GM12878 (cell line): ENCODE data around the gene PPIE. TPM values are rescaled to one million over a fixed set of nuclear protein-coding genes. Genes with fewer than 3 reads are reported as not detected.

Experiments
- ATAC-seq: fragments of 200-7000 bp; cut with Tn5 transposase; 3 replicates; pipeline ENCODE4 v1.9.1; 2020; ENCODE audit warnings: mild to moderate bottlenecking, moderate library complexity
- BruUV-seq: library from RNA; stranded (reverse); fragments of 400-500 nt; replicated peaks from 2 replicates; lab custom pipeline; 2021; lab: Mats Ljungman, UMichigan
- CTCF ChIA-PET: fragments of 300-600 bp; sonication (Branson Sonifier 250); formaldehyde crosslinking; extraction: SDS; loops from one replicate; lab custom pipeline; 2021; ENCODE audit warnings: inconsistent platforms; lab: Yijun Ruan, JAX
- POLR2A ChIA-PET: fragments of 350-600 bp; formaldehyde crosslinking; extraction: SDS; loops from one replicate; lab custom pipeline; 2021; ENCODE audit warnings: inconsistent platforms; lab: Charles Lee
- RAD21 ChIA-PET: fragments of 300-600 bp; sonication (Branson Sonifier 250); formaldehyde crosslinking; loops from one replicate; lab custom pipeline; 2023; ENCODE audit warnings: antibody characterized with exemption; ENCODE audit not compliant: unreplicated experiment; lab: Charles Lee
- SMC1A ChIA-PET: fragments of 300-600 bp; sonication (Branson Sonifier 250); formaldehyde crosslinking; loops from one replicate; lab custom pipeline; 2023; ENCODE audit not compliant: unreplicated experiment, uncharacterized antibody; lab: Charles Lee
- DNase-seq: peaks from one replicate; pipeline ENCODE4 v3.0.0-alpha.2; 2011; ENCODE audit warnings: low read depth, low spot score
- FAIRE-seq: peaks from 3 replicates; lab custom pipeline; 2011; peaks lifted over from hg19 to GRCh38; lab: Jason Lieb, UNC
- H2AFZ ChIP-seq: 2 replicates; pipeline ENCODE4 v1.6.0; 2011; ENCODE audit warnings: low read depth, low read length, control low read depth; ENCODE audit not compliant: control insufficient read depth
- H3K27ac ChIP-seq: 2 replicates; pipeline ENCODE4 v1.5.1; 2011; ENCODE audit warnings: control low read depth; ENCODE audit not compliant: control insufficient read depth, insufficient read depth
- H3K27me3 ChIP-seq, 2 experiments: replicated peaks in 1 of 2; 2 replicates each; pipeline versions ENCODE4 v1.6.0 to v1.6.1; 2011; ENCODE audit warnings: low read length in 1 of 2; ENCODE audit not compliant: control insufficient read depth in 2 of 2, insufficient read depth in 2 of 2
- H3K36me3 ChIP-seq, 2 experiments: 2 replicates each; pipeline ENCODE4 v1.5.1; 2011; ENCODE audit warnings: low read length in 1 of 2; ENCODE audit not compliant: control insufficient read depth in 2 of 2, insufficient read depth in 2 of 2
- H3K4me1 ChIP-seq: 2 replicates; pipeline ENCODE4 v1.6.1; 2011; ENCODE audit warnings: mild to moderate bottlenecking, low read length, moderate library complexity, mixed read lengths; ENCODE audit not compliant: control insufficient read depth, insufficient read depth
- H3K4me2 ChIP-seq: 2 replicates; pipeline ENCODE4 v1.6.0; 2011; ENCODE audit warnings: control low read depth; ENCODE audit not compliant: control insufficient read depth, insufficient read depth
- H3K4me3 ChIP-seq: fragments of 200-600 bp; sonication (generic); 2 replicates; pipeline ENCODE4 v1.5.1; 2016
- H3K79me2 ChIP-seq: 2 replicates; pipeline ENCODE4 v1.6.0; 2011; ENCODE audit warnings: low read length; ENCODE audit not compliant: control insufficient read depth, insufficient read depth
- H3K9ac ChIP-seq: 2 replicates; pipeline ENCODE4 v1.8.0; 2011; ENCODE audit warnings: low read length, control low read depth, mixed read lengths; ENCODE audit not compliant: control insufficient read depth, insufficient read depth
- H3K9me3 ChIP-seq: replicated peaks from 3 replicates; pipeline ENCODE4 v1.5.1; 2011; ENCODE audit warnings: mild to moderate bottlenecking, low read length; ENCODE audit not compliant: control insufficient read depth, insufficient read depth
- H4K20me1 ChIP-seq: 2 replicates; pipeline ENCODE4 v1.6.0; 2011; ENCODE audit not compliant: control insufficient read depth, insufficient read depth
- ASH2L ChIP-seq: fragments of 300-600, 200-600 bp; sonication (generic); IDR thresholded peaks from 2 replicates; pipeline ENCODE4 v1.6.1; 2017; ENCODE audit warnings: low read depth, mild to moderate bottlenecking, borderline replicate concordance
- ATF7 ChIP-seq: fragments of 450-650 bp; IDR thresholded peaks from 2 replicates; pipeline ENCODE4 v1.6.1; 2016; ENCODE audit warnings: low read depth, mild to moderate bottlenecking
- BMI1 ChIP-seq: fragments of 450-650 bp; IDR thresholded peaks from 2 replicates; pipeline ENCODE4 v1.6.1; 2016; ENCODE audit warnings: mild to moderate bottlenecking, moderate library complexity, borderline replicate concordance
- KLF5 ChIP-seq: fragments of 450-650 bp; IDR thresholded peaks from 2 replicates; pipeline ENCODE4 v1.6.1; 2014; ENCODE audit warnings: mild to moderate bottlenecking; ENCODE audit not compliant: partially characterized antibody
- MEF2B ChIP-seq: fragments of 450-650 bp; IDR thresholded peaks from 2 replicates; pipeline ENCODE4 v1.6.1; 2018; ENCODE audit warnings: mild to moderate bottlenecking, moderate library complexity; ENCODE audit not compliant: partially characterized antibody, poor library complexity, severe bottlenecking
- MTA3 ChIP-seq: IDR thresholded peaks from 2 replicates; pipeline ENCODE4 v1.6.1; 2012; ENCODE audit warnings: low read length, inconsistent platforms, borderline replicate concordance
- MXI1 ChIP-seq: fragments of 150-350 bp; IDR thresholded peaks from 2 replicates; pipeline ENCODE4 v1.6.1; 2011; ENCODE audit warnings: low read depth, mild to moderate bottlenecking, inconsistent platforms, low read length, improper control_type of control experiment
- RELB ChIP-seq: fragments of 450-650 bp; IDR thresholded peaks from 2 replicates; pipeline ENCODE4 v1.6.1; 2017; ENCODE audit warnings: low read depth, mild to moderate bottlenecking, moderate library complexity
- SIX5 ChIP-seq: IDR thresholded peaks from 2 replicates; pipeline ENCODE4 v1.6.1; 2011; ENCODE audit warnings: mild to moderate bottlenecking, low read depth, low read length, moderate library complexity; ENCODE audit not compliant: severe bottlenecking
- WGBS: methylation state at CpG from one replicate; pipeline ENCODE4 v1.1.6; 2016; ENCODE audit warnings: low lambda C conversion rate; ENCODE audit not compliant: insufficient replicate concordance, insufficient coverage; ENCODE audit errors: missing lambda C conversion rate; 5-methylcytosine and 5-hydroxymethylcytosine counted together
- in situ Hi-C: fragments of 300-500 bp; cut with MboI; formaldehyde crosslinking; loops from 9 replicates; pipeline ENCODE4 v1.14.3; 2018; ENCODE audit warnings: mixed read lengths
- intact Hi-C: fragments of 100-400 bp; cut with micrococcal nuclease; formaldehyde crosslinking; loops from one replicate; pipeline ENCODE4 v1.14.2; 2022; ENCODE audit not compliant: unreplicated experiment
- polyA plus RNA-seq, 11 experiments: library from polyadenylated mRNA; depleted of rRNA in 4 of 11; unstranded in 6 of 11; stranded (reverse) in 5 of 11; fragments of >200 nt; fragmentation: Nextera tagmentation in 4 of 11; fragmentation: Illumina TruSeq in 1 of 11; extraction: Ambion mirVana in 4 of 11; extraction: Trizol in 1 of 11; gene quantifications; 1 replicate in 1 of 11; 2 replicates in 10 of 11; pipeline versions ENCODE4 v1.2.1 to v1.2.3, GENCODE V29; 2011 to 2016; ENCODE audit warnings: inconsistent platforms in 2 of 11, missing spikeins in 2 of 11, low read depth in 1 of 11
- total RNA-seq, 4 experiments: library from RNA; depleted of rRNA in 3 of 4; stranded (reverse); fragments of >200 nt in 3 of 4; fragmentation: Illumina TruSeq in 1 of 4; extraction: Trizol in 1 of 4; gene quantifications; 2 replicates each; pipeline versions ENCODE4 v1.2.1 to v1.2.3, GENCODE V29; 2013 to 2021
- TF ChIP-seq, protein P1 (sequence below): IDR thresholded peaks from 2 replicates; pipeline ENCODE4 v1.6.1; 2012; ENCODE audit warnings: low read length, inconsistent platforms
- TF ChIP-seq, protein P2 (sequence below): fragments of 450-650 bp; IDR thresholded peaks from 2 replicates; pipeline ENCODE4 v1.6.1; 2017; ENCODE audit warnings: mild to moderate bottlenecking, low read depth, inconsistent platforms; ENCODE audit not compliant: poor library complexity, severe bottlenecking
- TF ChIP-seq, protein P3 (sequence below): fragments of 450-650 bp; IDR thresholded peaks from 2 replicates; pipeline ENCODE4 v1.6.1; 2017; ENCODE audit warnings: antibody characterized with exemption, mild to moderate bottlenecking, moderate library complexity
- TF ChIP-seq, protein P4 (sequence below), 3 experiments: IDR thresholded peaks in 2 of 3; conservative IDR thresholded peaks in 1 of 3; 2 replicates each; pipeline ENCODE4 v1.5.1; 2011; ENCODE audit warnings: low read depth in 3 of 3, low read length in 3 of 3, mild to moderate bottlenecking in 3 of 3, control low read depth in 2 of 3, moderate library complexity in 2 of 3, inconsistent platforms in 1 of 3, mixed read lengths in 1 of 3; ENCODE audit not compliant: control insufficient read depth in 2 of 3, insufficient read depth in 1 of 3; ENCODE audit errors: extremely low read depth in 1 of 3

Gene PPIE
- total and polyA plus RNA-seq, 10 of the 15 experiments (the other 5 are each of a cell fraction or from before 2014, with no cell fraction given): 36.6 to 163 (median 70.1) TPM

DNA sequence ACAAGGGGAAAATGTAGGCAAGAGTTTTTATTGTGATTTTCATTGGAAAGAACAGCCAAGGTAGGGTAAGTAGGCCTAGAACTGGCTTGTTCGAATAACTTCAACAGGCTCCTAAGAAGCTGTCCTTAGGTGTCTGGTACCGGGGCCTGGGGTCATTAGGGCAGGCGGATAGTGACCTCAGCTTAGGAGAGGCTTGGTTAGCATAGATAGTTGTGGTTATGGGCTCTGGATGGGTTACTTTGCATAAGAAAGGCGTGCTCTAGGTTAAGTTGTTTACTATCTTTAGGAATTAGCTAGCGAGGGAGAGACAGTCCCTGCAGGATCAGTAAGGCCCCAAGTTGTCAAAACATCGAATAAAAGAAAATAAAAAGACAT lies 26.7 kb upstream of the PPIE start:
- Histone ChIP-seq H3K79me2 (no peaks in the 10 kb centered on the region), H3K27me3 (0 out of 4 replicates have a peak, but pooled peaks cover 0 to 2% of the 10 kb centered on the region in 2 experiments), H3K4me1 (no peaks in the 10 kb centered on the region), H3K4me3 (no peak overlapping the region), H3K27ac (no peak overlapping the region), H3K4me2 (no peak overlapping the region), H2AFZ (no peak overlapping the region), H3K36me3 (no peaks in the 10 kb centered on the region), H3K9ac (no peak overlapping the region), H3K9me3 (no peaks in the 10 kb centered on the region; the same call in 2 of the 3 replicates), H4K20me1 (no peaks in the 10 kb centered on the region)
- no peak for FAIRE-seq
- in situ Hi-C loops: no loop called here
- no TSS peak for BruUV-seq
- intact Hi-C loops: no loop called here
- ChIA-PET POLR2A (interaction anchor here (0.6 kb wide), 1 partner anchor 237 kb away, joined by 6 read pairs; no protein-coding TSS in a partner anchor), SMC1A (interaction anchor here (1.2 to 1.9 kb wide), 3 partner anchors 8 to 87 kb away, joined by 3 to 4 read pairs (median 3); no protein-coding TSS in a partner anchor), CTCF (interaction anchor here (0.6 to 2.4 kb wide), 6 partner anchors 8 to 840 kb away, joined by 3 to 8 read pairs (median 4); no protein-coding TSS in a partner anchor), RAD21 (interaction anchor here (1.0 kb wide), 1 partner anchor 39 kb away, joined by 3 read pairs; no protein-coding TSS in a partner anchor)
- no peak for DNase-seq
- 48% methylated on average over 6 of the region's 6 CpGs for WGBS
- no peak for ATAC-seq
- no peak for TF ChIP-seq ASH2L
- TF ChIP-seq ATF7: no peak
- TF ChIP-seq, protein P1, sequence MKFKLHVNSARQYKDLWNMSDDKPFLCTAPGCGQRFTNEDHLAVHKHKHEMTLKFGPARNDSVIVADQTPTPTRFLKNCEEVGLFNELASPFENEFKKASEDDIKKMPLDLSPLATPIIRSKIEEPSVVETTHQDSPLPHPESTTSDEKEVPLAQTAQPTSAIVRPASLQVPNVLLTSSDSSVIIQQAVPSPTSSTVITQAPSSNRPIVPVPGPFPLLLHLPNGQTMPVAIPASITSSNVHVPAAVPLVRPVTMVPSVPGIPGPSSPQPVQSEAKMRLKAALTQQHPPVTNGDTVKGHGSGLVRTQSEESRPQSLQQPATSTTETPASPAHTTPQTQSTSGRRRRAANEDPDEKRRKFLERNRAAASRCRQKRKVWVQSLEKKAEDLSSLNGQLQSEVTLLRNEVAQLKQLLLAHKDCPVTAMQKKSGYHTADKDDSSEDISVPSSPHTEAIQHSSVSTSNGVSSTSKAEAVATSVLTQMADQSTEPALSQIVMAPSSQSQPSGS: no peak
- TF ChIP-seq, protein P2, sequence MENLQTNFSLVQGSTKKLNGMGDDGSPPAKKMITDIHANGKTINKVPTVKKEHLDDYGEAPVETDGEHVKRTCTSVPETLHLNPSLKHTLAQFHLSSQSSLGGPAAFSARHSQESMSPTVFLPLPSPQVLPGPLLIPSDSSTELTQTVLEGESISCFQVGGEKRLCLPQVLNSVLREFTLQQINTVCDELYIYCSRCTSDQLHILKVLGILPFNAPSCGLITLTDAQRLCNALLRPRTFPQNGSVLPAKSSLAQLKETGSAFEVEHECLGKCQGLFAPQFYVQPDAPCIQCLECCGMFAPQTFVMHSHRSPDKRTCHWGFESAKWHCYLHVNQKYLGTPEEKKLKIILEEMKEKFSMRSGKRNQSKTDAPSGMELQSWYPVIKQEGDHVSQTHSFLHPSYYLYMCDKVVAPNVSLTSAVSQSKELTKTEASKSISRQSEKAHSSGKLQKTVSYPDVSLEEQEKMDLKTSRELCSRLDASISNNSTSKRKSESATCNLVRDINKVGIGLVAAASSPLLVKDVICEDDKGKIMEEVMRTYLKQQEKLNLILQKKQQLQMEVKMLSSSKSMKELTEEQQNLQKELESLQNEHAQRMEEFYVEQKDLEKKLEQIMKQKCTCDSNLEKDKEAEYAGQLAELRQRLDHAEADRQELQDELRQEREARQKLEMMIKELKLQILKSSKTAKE: no peak
- no peak for TF ChIP-seq RELB
- TF ChIP-seq MEF2B: no peak
- TF ChIP-seq MXI1: no peak
- no peak for TF ChIP-seq MTA3
- TF ChIP-seq SIX5: no peak
- TF ChIP-seq, protein P3, sequence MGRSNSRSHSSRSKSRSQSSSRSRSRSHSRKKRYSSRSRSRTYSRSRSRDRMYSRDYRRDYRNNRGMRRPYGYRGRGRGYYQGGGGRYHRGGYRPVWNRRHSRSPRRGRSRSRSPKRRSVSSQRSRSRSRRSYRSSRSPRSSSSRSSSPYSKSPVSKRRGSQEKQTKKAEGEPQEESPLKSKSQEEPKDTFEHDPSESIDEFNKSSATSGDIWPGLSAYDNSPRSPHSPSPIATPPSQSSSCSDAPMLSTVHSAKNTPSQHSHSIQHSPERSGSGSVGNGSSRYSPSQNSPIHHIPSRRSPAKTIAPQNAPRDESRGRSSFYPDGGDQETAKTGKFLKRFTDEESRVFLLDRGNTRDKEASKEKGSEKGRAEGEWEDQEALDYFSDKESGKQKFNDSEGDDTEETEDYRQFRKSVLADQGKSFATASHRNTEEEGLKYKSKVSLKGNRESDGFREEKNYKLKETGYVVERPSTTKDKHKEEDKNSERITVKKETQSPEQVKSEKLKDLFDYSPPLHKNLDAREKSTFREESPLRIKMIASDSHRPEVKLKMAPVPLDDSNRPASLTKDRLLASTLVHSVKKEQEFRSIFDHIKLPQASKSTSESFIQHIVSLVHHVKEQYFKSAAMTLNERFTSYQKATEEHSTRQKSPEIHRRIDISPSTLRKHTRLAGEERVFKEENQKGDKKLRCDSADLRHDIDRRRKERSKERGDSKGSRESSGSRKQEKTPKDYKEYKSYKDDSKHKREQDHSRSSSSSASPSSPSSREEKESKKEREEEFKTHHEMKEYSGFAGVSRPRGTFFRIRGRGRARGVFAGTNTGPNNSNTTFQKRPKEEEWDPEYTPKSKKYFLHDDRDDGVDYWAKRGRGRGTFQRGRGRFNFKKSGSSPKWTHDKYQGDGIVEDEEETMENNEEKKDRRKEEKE: no peak
- TF ChIP-seq, protein P4, sequence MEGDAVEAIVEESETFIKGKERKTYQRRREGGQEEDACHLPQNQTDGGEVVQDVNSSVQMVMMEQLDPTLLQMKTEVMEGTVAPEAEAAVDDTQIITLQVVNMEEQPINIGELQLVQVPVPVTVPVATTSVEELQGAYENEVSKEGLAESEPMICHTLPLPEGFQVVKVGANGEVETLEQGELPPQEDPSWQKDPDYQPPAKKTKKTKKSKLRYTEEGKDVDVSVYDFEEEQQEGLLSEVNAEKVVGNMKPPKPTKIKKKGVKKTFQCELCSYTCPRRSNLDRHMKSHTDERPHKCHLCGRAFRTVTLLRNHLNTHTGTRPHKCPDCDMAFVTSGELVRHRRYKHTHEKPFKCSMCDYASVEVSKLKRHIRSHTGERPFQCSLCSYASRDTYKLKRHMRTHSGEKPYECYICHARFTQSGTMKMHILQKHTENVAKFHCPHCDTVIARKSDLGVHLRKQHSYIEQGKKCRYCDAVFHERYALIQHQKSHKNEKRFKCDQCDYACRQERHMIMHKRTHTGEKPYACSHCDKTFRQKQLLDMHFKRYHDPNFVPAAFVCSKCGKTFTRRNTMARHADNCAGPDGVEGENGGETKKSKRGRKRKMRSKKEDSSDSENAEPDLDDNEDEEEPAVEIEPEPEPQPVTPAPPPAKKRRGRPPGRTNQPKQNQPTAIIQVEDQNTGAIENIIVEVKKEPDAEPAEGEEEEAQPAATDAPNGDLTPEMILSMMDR (IDR thresholded peaks at IDR 0.05 in 2 of 3, conservative IDR thresholded peaks at IDR 0.05 in 1 of 3; ENCODE audit: control insufficient read depth in 2 of 3, extremely low read depth in 1 of 3, insufficient read depth in 1 of 3, low read depth in 3 of 3, low read length in 3 of 3): no peak
- TF ChIP-seq KLF5: no peak
- TF ChIP-seq BMI1: no peak
